ENCODE measurements around the gene PHF2. TPM values are rescaled to one million over a fixed set of nuclear protein-coding genes. Genes with fewer than 3 reads are reported as not detected.
"Not testable (repeated sequence)": the region's sequence is repeated elsewhere in the genome, so short reads cannot be mapped to it uniquely, and the experiment has no call there.

PHF2 gene
- total and polyA plus RNA-seq, 3 experiments from 2014 or later = 3.0 to 25.0 (median 22.4) TPM

DNA sequence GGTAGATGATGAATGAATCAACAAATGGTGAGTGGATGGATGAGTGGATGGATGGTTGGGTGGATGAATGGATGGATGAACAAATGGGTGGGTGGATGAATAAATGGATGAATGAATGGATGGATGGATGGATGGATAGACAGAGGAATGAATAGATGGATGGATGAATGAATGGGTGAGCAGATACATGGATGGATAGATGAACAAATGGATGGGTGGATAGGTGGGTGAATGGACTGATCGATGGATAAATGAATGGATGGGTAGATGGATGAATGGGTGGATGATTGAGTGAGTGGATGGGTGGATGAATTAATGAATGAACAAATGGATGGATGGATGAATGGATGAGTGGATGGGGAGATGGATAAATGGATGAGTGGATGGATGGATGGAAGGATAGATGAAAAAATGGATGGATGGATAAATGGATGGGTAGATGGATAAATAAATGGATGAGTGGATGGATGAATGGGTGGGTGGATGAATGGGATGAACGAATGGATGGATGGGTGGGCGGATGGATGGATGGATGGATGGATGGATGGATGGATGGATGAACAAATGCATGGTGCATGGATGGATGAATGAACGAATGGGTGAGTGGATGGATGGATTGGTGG, 85.7 kb downstream of the PHF2 start:
- Mint-ChIP-seq H3K4me3 (no peak overlapping the region), H3K27ac (no peak overlapping the region), H3K27me3 (no peaks in the 10 kb centered on the region), H3K36me3 (peaks cover 0 to 29% (median 3%) of the 10 kb centered on the region in 3 donors), H3K4me1 (no peaks in the 10 kb centered on the region), H3K9me3 (no peaks in the 10 kb centered on the region)
- Histone ChIP-seq H3K9me3 (ENCODE audit: low read length) (no peaks in the 10 kb centered on the region), H3K27me3 (ENCODE audit: insufficient read depth, low read length, poor library complexity, severe bottlenecking) (no peaks in the 10 kb centered on the region), H3K4me3 (ENCODE audit: low read length) (no peak overlapping the region), H3K4me1 (ENCODE audit: insufficient read depth, low read length) (no peaks in the 10 kb centered on the region), H3K27ac (ENCODE audit: low read depth, low read length) (no peak overlapping the region), H3K36me3 (ENCODE audit: insufficient read depth, low read length) (peaks cover 7% of the 10 kb centered on the region)
- CTCF ChIA-PET = no interaction called here
- POLR2A ChIA-PET = no interaction called here
- DNase-seq = no peak

DNA sequence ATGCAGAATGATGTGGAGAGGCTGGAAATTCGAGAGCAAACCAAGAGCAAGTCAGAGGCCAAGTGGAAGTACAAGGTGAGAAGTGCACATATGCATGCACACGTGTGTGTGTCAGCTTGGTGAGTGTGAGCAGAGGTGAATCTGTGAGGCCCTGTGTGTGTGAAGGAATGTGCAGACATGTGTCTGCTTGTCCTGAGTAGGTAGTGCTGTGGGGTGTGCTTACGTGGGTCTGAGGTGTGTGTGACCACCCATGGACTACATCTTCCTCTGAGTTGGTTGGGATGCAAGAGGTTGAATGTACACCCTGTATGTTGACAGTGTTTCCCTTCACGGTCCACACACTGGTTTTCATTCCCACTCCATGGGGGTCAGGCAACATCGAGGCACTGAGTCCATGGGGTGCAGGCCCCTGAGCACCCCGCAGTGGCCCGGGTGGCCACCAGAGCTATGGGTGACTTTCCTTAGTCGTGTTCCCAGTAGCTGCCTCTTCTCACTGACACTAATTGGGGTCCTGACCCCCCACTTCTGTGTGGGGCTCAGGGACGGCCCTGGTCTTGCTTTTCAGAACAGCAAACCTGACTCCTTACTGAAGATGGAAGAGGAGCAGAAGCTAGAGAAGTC, 86.7 kb downstream of the PHF2 start:
- no peaks in the 10 kb centered on the region for H3K9me3 ChIP-seq (ENCODE audit: low read length)
- H3K4me3 ChIP-seq (ENCODE audit: low read length) = no peak overlapping the region
- H3K4me3 Mint-ChIP-seq = no peak overlapping the region
- H3K4me1 Mint-ChIP-seq = no peaks in the 10 kb centered on the region
- no peak overlapping the region for H3K27ac Mint-ChIP-seq
- no peaks in the 10 kb centered on the region for H3K27me3 Mint-ChIP-seq
- peaks cover 7% of the 10 kb centered on the region for H3K36me3 ChIP-seq (ENCODE audit: insufficient read depth, low read length)
- POLR2A ChIA-PET = no interaction called here
- H3K27me3 ChIP-seq (ENCODE audit: insufficient read depth, low read length, poor library complexity, severe bottlenecking) = no peaks in the 10 kb centered on the region
- CTCF ChIA-PET = no interaction called here
- H3K9me3 Mint-ChIP-seq = no peaks in the 10 kb centered on the region
- no peak overlapping the region for H3K27ac ChIP-seq (ENCODE audit: low read depth, low read length)
- no peak for DNase-seq
- peaks cover 0 to 28% (median 3%) of the 10 kb centered on the region in 3 donors for H3K36me3 Mint-ChIP-seq
- no peaks in the 10 kb centered on the region for H3K4me1 ChIP-seq (ENCODE audit: insufficient read depth, low read length)

- Mint-ChIP-seq H3K36me3 (peaks cover 0 to 24% (median 3%) of the 10 kb centered on the region in 3 donors), H3K27me3 (no peaks in the 10 kb centered on the region), H3K4me3 (no peak overlapping the region), H3K27ac (no peak overlapping the region), H3K4me1 (no peaks in the 10 kb centered on the region), H3K9me3 (no peaks in the 10 kb centered on the region)
- no peaks in the 10 kb centered on the region for H3K27me3 ChIP-seq (ENCODE audit: insufficient read depth, low read length, poor library complexity, severe bottlenecking)
- ChIA-PET CTCF (no interaction called here), POLR2A (no interaction called here)
- no peaks in the 10 kb centered on the region for H3K9me3 ChIP-seq (ENCODE audit: low read length)
- H3K36me3 ChIP-seq (ENCODE audit: insufficient read depth, low read length) = peaks cover 7% of the 10 kb centered on the region
- no peaks in the 10 kb centered on the region for H3K4me1 ChIP-seq (ENCODE audit: insufficient read depth, low read length)
- no peak overlapping the region for H3K4me3 ChIP-seq (ENCODE audit: low read length)
- no peak overlapping the region for H3K27ac ChIP-seq (ENCODE audit: low read depth, low read length)
- DNase-seq = peak in 1 of 5 donors; percentile 34
Measured at GRCh38 chr9:93663877-93664548, 87.6 kb downstream of the PHF2 start.

DNA sequence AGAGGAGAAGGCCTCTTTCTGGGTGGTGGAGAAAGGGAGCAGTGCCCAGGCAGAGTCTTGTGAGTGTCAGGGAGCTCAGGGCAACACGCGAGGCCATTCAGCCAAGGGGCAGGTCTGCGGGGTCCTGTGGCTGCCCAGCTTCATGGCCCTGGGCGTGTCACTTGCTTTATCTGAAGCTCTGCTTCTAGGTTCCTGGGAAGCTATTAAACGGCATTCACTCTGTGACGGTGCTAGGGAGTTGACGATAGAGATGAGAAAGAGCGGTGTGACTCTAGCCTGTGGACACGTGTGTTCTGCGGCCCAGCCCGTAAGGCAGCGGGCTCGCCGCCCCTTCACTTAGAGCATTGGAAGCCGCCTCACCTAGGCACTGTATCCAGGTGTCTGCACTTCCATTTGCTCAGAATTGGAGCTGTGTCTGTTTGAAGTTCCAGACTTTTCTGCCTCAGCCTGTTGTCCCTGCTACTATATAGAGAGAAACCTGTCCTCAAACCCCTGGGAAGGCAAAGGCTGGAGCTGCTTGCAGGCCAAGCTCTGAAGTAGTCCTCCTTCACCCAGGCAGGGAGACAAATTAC, 88.3 kb downstream of the PHF2 start:
- Histone ChIP-seq H3K36me3 (ENCODE audit: insufficient read depth, low read length) (peaks cover 7% of the 10 kb centered on the region), H3K9me3 (ENCODE audit: low read length) (no peaks in the 10 kb centered on the region), H3K4me3 (ENCODE audit: low read length) (no peak overlapping the region), H3K27me3 (ENCODE audit: insufficient read depth, low read length, poor library complexity, severe bottlenecking) (no peaks in the 10 kb centered on the region), H3K4me1 (ENCODE audit: insufficient read depth, low read length) (no peaks in the 10 kb centered on the region), H3K27ac (ENCODE audit: low read depth, low read length) (no peak overlapping the region)
- H3K9me3 Mint-ChIP-seq = no peaks in the 10 kb centered on the region
- ChIA-PET POLR2A (no interaction called here), CTCF (no interaction called here)
- DNase-seq = no peak
- H3K27ac Mint-ChIP-seq = no peak overlapping the region
- no peaks in the 10 kb centered on the region for H3K27me3 Mint-ChIP-seq
- H3K4me1 Mint-ChIP-seq = no peaks in the 10 kb centered on the region
- H3K36me3 Mint-ChIP-seq = peaks cover 0 to 25% (median 3%) of the 10 kb centered on the region in 3 donors
- H3K4me3 Mint-ChIP-seq = no peak overlapping the region

- no peaks in the 10 kb centered on the region for H3K27me3 Mint-ChIP-seq
- no peak for DNase-seq
- H3K4me3 Mint-ChIP-seq = no peak overlapping the region
- H3K27me3 ChIP-seq (ENCODE audit: insufficient read depth, low read length, poor library complexity, severe bottlenecking) = no peaks in the 10 kb centered on the region
- H3K36me3 Mint-ChIP-seq = peaks cover 0 to 28% (median 3%) of the 10 kb centered on the region in 3 donors
- H3K4me1 Mint-ChIP-seq = no peaks in the 10 kb centered on the region
- H3K36me3 ChIP-seq (ENCODE audit: insufficient read depth, low read length) = peaks cover 7% of the 10 kb centered on the region
- no peaks in the 10 kb centered on the region for H3K9me3 ChIP-seq (ENCODE audit: low read length)
- peak overlapping the region in 1 of 8 donors; percentile 13 for H3K27ac Mint-ChIP-seq
- ChIA-PET CTCF (no interaction called here), POLR2A (no interaction called here)
- H3K27ac ChIP-seq (ENCODE audit: low read depth, low read length) = no peak overlapping the region
- H3K9me3 Mint-ChIP-seq = no peaks in the 10 kb centered on the region
- no peak overlapping the region for H3K4me3 ChIP-seq (ENCODE audit: low read length)
- no peaks in the 10 kb centered on the region for H3K4me1 ChIP-seq (ENCODE audit: insufficient read depth, low read length)
Measured at GRCh38 chr9:93665128-93665636, 88.8 kb downstream of the PHF2 start.

GRCh38 chr9:93665637-93666438, 89.5 kb downstream of the PHF2 start:
- Histone ChIP-seq H3K27me3 (ENCODE audit: insufficient read depth, low read length, poor library complexity, severe bottlenecking) (no peaks in the 10 kb centered on the region), H3K9me3 (ENCODE audit: low read length) (no peaks in the 10 kb centered on the region), H3K36me3 (ENCODE audit: insufficient read depth, low read length) (peaks cover 7% of the 10 kb centered on the region), H3K4me3 (ENCODE audit: low read length) (no peak overlapping the region), H3K4me1 (ENCODE audit: insufficient read depth, low read length) (no peaks in the 10 kb centered on the region), H3K27ac (ENCODE audit: low read depth, low read length) (no peak overlapping the region)
- DNase-seq = peak in 1 of 5 donors; percentile 46
- H3K9me3 Mint-ChIP-seq = no peaks in the 10 kb centered on the region
- ChIA-PET CTCF (no interaction called here), POLR2A (no interaction called here)
- no peaks in the 10 kb centered on the region for H3K27me3 Mint-ChIP-seq
- peaks cover 0 to 28% (median 3%) of the 10 kb centered on the region in 3 donors for H3K36me3 Mint-ChIP-seq
- H3K4me1 Mint-ChIP-seq = no peaks in the 10 kb centered on the region
- no peak overlapping the region for H3K4me3 Mint-ChIP-seq
- peak overlapping the region in 2 of 8 donors; percentile 13 to 36 for H3K27ac Mint-ChIP-seq

- H3K36me3 Mint-ChIP-seq = peaks cover 0 to 28% (median 3%) of the 10 kb centered on the region in 3 donors
- CTCF ChIA-PET; H3K9me3 ChIP-seq (ENCODE audit: low read length); H3K36me3 ChIP-seq (ENCODE audit: insufficient read depth, low read length); H3K4me3 Mint-ChIP-seq; H3K27me3 Mint-ChIP-seq; H3K4me1 Mint-ChIP-seq; H3K27ac ChIP-seq (ENCODE audit: low read depth, low read length); H3K27me3 ChIP-seq (ENCODE audit: insufficient read depth, low read length, poor library complexity, severe bottlenecking); H3K27ac Mint-ChIP-seq; H3K4me1 ChIP-seq (ENCODE audit: insufficient read depth, low read length); H3K4me3 ChIP-seq (ENCODE audit: low read length); H3K9me3 Mint-ChIP-seq; DNase-seq; POLR2A ChIA-PET: not testable (repeated sequence)
Measured at GRCh38 chr9:93666439-93666784, 90.0 kb downstream of the PHF2 start.
